WTC11 (cell line): ENCODE data around the gene ZNF789. TPM values are rescaled to one million over a fixed set of nuclear protein-coding genes. Genes with fewer than 3 reads are reported as not detected.

Experiments used
- ATAC-seq: fragments of 200-7000 bp; cut with Tn5 transposase; 2 replicates; pipeline ENCODE4 v1.10.0; 2021; ENCODE audit warnings: mild to moderate bottlenecking, moderate library complexity
- CTCF ChIA-PET: fragments of 300-600 bp; sonication (Branson Sonifier 250); formaldehyde crosslinking; loops from one replicate; lab custom pipeline; 2021; ENCODE audit warnings: antibody characterized with exemption; lab: Charles Lee
- POLR2A ChIA-PET: fragments of 350-600 bp; sonication (Branson Sonifier 250); formaldehyde crosslinking; loops from one replicate; lab custom pipeline; 2021; ENCODE audit warnings: antibody characterized with exemption; lab: Charles Lee
- DNase-seq: peaks from one replicate; pipeline ENCODE4 v3.0.0; 2021; ENCODE audit warnings: low spot score
- H3K27ac Mint-ChIP-seq: 2 replicates; pipeline ENCODE4 v1.8.0; 2021; ENCODE audit warnings: mixed read lengths
- H3K27me3 Mint-ChIP-seq: 2 replicates; pipeline ENCODE4 v1.8.0; 2021; ENCODE audit warnings: low read depth, mild to moderate bottlenecking, moderate library complexity, mixed read lengths
- H3K36me3 Mint-ChIP-seq: 2 replicates; pipeline ENCODE4 v1.8.0; 2021; ENCODE audit warnings: mixed read lengths
- H3K4me1 Mint-ChIP-seq: 2 replicates; pipeline ENCODE4 v1.8.0; 2022; ENCODE audit warnings: mixed read lengths
- H3K4me3 Mint-ChIP-seq: 2 replicates; pipeline ENCODE4 v1.8.0; 2021; ENCODE audit warnings: mild to moderate bottlenecking, moderate library complexity, mixed read lengths
- H3K9me3 Mint-ChIP-seq: 2 replicates; pipeline ENCODE4 v1.8.0; 2021; ENCODE audit warnings: mixed read lengths
- CREM ChIP-seq: sonication (generic); formaldehyde crosslinking; IDR thresholded peaks from 2 replicates; pipeline ENCODE4 v1.8.1; 2022; ENCODE audit warnings: mild to moderate bottlenecking, missing genetic modification reagents, moderate library complexity
- ESRRA ChIP-seq: sonication (generic); formaldehyde crosslinking; IDR thresholded peaks from 2 replicates; pipeline ENCODE4 v1.8.1; 2022; ENCODE audit warnings: mild to moderate bottlenecking, missing genetic modification reagents, borderline replicate concordance
- FOXJ3 ChIP-seq: sonication (generic); formaldehyde crosslinking; IDR thresholded peaks from 2 replicates; pipeline ENCODE4 v1.9.0; 2021; ENCODE audit warnings: missing genetic modification reagents, mild to moderate bottlenecking, borderline replicate concordance
- GRHL2 ChIP-seq: fragments of 250-450 bp; sonication (Bioruptor Pico); IDR thresholded peaks from 2 replicates; pipeline ENCODE4 v1.8.0; 2022; ENCODE audit warnings: mild to moderate bottlenecking, moderate library complexity; ENCODE audit not compliant: insufficient replicate concordance, severe bottlenecking
- HMGA2 ChIP-seq: fragments of 250-450 bp; sonication (Bioruptor Pico); IDR thresholded peaks from 2 replicates; pipeline ENCODE4 v1.4.0; 2021; ENCODE audit warnings: mild to moderate bottlenecking, moderate library complexity
- JAZF1 ChIP-seq: fragments of 250-450 bp; sonication (Bioruptor Pico); IDR thresholded peaks from 2 replicates; pipeline ENCODE4 v1.9.0; 2021; ENCODE audit warnings: moderate library complexity, mild to moderate bottlenecking, inconsistent platforms
- JUN ChIP-seq: sonication (generic); formaldehyde crosslinking; IDR thresholded peaks from 2 replicates; pipeline ENCODE4 v1.8.0; 2023; ENCODE audit warnings: mild to moderate bottlenecking, missing genetic modification reagents
- NR1H2 ChIP-seq: sonication (generic); formaldehyde crosslinking; IDR thresholded peaks from 2 replicates; pipeline ENCODE4 v1.9.0; 2021; ENCODE audit warnings: mild to moderate bottlenecking, moderate library complexity, missing genetic modification reagents
- PRRX2 ChIP-seq: fragments of 250-450 bp; sonication (Bioruptor Pico); IDR thresholded peaks from 2 replicates; pipeline ENCODE4 v1.8.0; 2021; ENCODE audit warnings: mild to moderate bottlenecking
- RORB ChIP-seq: fragments of 250-450 bp; sonication (Bioruptor Pico); IDR thresholded peaks from 2 replicates; pipeline ENCODE4 v1.9.0; 2021; ENCODE audit warnings: mild to moderate bottlenecking
- TEAD4 ChIP-seq: sonication (generic); formaldehyde crosslinking; IDR thresholded peaks from 2 replicates; pipeline ENCODE4 v1.8.0; 2022; ENCODE audit warnings: mild to moderate bottlenecking, missing genetic modification reagents
- USF2 ChIP-seq: sonication (generic); formaldehyde crosslinking; IDR thresholded peaks from 2 replicates; pipeline ENCODE4 v1.8.1; 2023; ENCODE audit warnings: mild to moderate bottlenecking, missing genetic modification reagents, moderate library complexity
- ZBTB21 ChIP-seq: sonication (generic); formaldehyde crosslinking; IDR thresholded peaks from 2 replicates; pipeline ENCODE4 v1.8.1; 2023; ENCODE audit warnings: mild to moderate bottlenecking, missing genetic modification reagents, borderline replicate concordance
- ZNF219 ChIP-seq: sonication (generic); formaldehyde crosslinking; IDR thresholded peaks from 2 replicates; pipeline ENCODE4 v1.8.0; 2023; ENCODE audit warnings: missing genetic modification reagents, mild to moderate bottlenecking, borderline replicate concordance
- ZNF416 ChIP-seq: fragments of 250-450 bp; sonication (Bioruptor Pico); IDR thresholded peaks from 2 replicates; pipeline ENCODE4 v1.9.0; 2021; ENCODE audit warnings: mild to moderate bottlenecking, inconsistent platforms
- total RNA-seq: library from RNA; stranded (reverse); gene quantifications from 3 replicates; pipeline ENCODE4 v1.2.3, GENCODE V29; 2021
- TF ChIP-seq, protein P1 (sequence below): sonication (generic); formaldehyde crosslinking; IDR thresholded peaks from 2 replicates; pipeline ENCODE4 v1.8.1; 2022; ENCODE audit warnings: low read depth, mild to moderate bottlenecking, moderate library complexity, missing genetic modification reagents, borderline replicate concordance
- TF ChIP-seq, protein P2 (sequence below): fragments of 250-450 bp; sonication (Bioruptor Pico); IDR thresholded peaks from 2 replicates; pipeline ENCODE4 v1.9.0; 2021; ENCODE audit warnings: mild to moderate bottlenecking
- TF ChIP-seq, protein P3 (sequence below): sonication (generic); formaldehyde crosslinking; IDR thresholded peaks from 2 replicates; pipeline ENCODE4 v1.8.0; 2023; ENCODE audit warnings: missing genetic modification reagents

The ZNF789 gene
- total RNA-seq, 1 experiment from 2014 or later = 14.0 TPM

DNA sequence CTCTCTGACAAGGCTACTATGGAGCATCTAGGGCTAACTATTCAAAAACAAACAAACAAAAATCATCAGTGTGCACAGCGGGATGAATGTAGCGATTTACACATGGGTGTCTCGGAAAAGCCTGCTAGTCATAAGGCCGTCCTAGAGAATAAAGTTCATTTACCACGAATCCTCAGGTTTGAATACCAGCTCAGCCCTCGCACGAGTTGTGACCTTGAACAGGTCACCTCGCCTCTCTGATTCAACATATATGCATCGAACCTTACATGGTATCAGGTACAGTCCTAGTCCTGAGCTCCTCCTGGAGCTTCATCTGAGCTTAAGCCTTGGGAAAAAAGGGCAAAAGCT, 7.3 kb upstream of the ZNF789 start (continued):
- TF ChIP-seq JAZF1 (CRISPR knock-in tag) (no peak), JUN (no peak), CREM (CRISPR knock-in tag) (no peak), FOXJ3 (no peak), RORB (CRISPR knock-in tag) (no peak), ZBTB21 (CRISPR knock-in tag) (no peak)
- TF ChIP-seq, protein P1, sequence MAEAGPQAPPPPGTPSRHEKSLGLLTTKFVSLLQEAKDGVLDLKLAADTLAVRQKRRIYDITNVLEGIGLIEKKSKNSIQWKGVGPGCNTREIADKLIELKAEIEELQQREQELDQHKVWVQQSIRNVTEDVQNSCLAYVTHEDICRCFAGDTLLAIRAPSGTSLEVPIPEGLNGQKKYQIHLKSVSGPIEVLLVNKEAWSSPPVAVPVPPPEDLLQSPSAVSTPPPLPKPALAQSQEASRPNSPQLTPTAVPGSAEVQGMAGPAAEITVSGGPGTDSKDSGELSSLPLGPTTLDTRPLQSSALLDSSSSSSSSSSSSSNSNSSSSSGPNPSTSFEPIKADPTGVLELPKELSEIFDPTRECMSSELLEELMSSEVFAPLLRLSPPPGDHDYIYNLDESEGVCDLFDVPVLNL (CRISPR knock-in tag) = no peak
- TF ChIP-seq, protein P2, sequence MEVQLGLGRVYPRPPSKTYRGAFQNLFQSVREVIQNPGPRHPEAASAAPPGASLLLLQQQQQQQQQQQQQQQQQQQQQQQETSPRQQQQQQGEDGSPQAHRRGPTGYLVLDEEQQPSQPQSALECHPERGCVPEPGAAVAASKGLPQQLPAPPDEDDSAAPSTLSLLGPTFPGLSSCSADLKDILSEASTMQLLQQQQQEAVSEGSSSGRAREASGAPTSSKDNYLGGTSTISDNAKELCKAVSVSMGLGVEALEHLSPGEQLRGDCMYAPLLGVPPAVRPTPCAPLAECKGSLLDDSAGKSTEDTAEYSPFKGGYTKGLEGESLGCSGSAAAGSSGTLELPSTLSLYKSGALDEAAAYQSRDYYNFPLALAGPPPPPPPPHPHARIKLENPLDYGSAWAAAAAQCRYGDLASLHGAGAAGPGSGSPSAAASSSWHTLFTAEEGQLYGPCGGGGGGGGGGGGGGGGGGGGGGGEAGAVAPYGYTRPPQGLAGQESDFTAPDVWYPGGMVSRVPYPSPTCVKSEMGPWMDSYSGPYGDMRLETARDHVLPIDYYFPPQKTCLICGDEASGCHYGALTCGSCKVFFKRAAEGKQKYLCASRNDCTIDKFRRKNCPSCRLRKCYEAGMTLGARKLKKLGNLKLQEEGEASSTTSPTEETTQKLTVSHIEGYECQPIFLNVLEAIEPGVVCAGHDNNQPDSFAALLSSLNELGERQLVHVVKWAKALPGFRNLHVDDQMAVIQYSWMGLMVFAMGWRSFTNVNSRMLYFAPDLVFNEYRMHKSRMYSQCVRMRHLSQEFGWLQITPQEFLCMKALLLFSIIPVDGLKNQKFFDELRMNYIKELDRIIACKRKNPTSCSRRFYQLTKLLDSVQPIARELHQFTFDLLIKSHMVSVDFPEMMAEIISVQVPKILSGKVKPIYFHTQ (CRISPR knock-in tag) = no peak

DNA sequence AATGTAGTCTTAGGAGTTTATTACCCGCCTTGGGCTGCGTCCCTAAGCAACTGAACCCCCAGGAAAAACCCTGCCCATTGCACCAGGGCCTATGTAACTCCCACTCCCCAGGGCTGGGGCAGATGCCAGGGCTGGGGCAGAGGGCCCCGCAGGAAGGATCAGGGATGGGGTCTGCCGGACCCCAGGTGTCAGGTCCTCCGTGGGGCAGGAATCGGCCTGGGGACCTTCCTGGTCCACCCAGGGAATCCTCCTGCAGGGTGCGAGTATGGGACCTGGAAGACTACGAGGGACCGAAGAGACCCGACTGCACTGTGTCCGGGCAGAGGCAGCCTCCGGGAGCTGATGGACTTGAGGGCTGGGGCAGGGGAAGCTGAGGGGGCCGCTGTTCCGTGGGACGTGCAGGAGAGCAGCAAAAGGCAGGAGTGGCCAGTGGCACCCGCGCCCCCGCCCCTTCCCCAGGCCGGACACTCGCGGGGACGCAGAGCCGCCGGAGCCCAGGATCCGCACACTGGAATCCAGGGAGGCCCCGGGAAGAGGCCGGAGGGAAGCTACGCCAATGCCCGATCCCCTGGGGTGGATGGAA, 4.3 kb upstream of the ZNF789 start:
- Mint-ChIP-seq H3K27ac (no peak overlapping the region), H3K27me3 (peaks cover 5% of the 10 kb centered on the region; the same call in 1 of the 2 replicates), H3K4me3 (no peak overlapping the region), H3K36me3 (peaks cover 10% of the 10 kb centered on the region), H3K4me1 (peaks cover 24% of the 10 kb centered on the region), H3K9me3 (peaks cover 3% of the 10 kb centered on the region; the same call in 1 of the 2 replicates)
- TF ChIP-seq TEAD4 (CRISPR knock-in tag) (no peak), ZNF219 (CRISPR knock-in tag) (no peak), NR1H2 (CRISPR knock-in tag) (no peak), GRHL2 (CRISPR knock-in tag) (no peak), ESRRA (CRISPR knock-in tag) (no peak), PRRX2 (CRISPR knock-in tag) (no peak), HMGA2 (CRISPR knock-in tag) (no peak), USF2 (CRISPR knock-in tag) (no peak)
- TF ChIP-seq, protein P3, sequence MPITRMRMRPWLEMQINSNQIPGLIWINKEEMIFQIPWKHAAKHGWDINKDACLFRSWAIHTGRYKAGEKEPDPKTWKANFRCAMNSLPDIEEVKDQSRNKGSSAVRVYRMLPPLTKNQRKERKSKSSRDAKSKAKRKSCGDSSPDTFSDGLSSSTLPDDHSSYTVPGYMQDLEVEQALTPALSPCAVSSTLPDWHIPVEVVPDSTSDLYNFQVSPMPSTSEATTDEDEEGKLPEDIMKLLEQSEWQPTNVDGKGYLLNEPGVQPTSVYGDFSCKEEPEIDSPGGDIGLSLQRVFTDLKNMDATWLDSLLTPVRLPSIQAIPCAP (CRISPR knock-in tag) = no peak
- DNase-seq (no peak), ATAC-seq (no peak)
- POLR2A ChIA-PET = interaction anchor here (1.2 kb wide), 1 partner anchor 336 kb away, joined by 3 read pairs; no protein-coding TSS in a partner anchor
- CTCF ChIA-PET = interaction anchor here (0.6 to 1.3 kb wide), 3 partner anchors 9 to 55 kb away, joined by 3 to 4 read pairs (median 3); no protein-coding TSS in a partner anchor

- ChIA-PET POLR2A (interaction anchor here (1.2 kb wide), 1 partner anchor 337 kb away, joined by 3 read pairs; no protein-coding TSS in a partner anchor), CTCF (interaction anchor here (0.6 to 1.3 kb wide), 2 partner anchors 11 to 23 kb away, joined by 3 to 4 read pairs; no protein-coding TSS in a partner anchor)
- Mint-ChIP-seq H3K36me3 (peaks cover 5% of the 10 kb centered on the region), H3K4me1 (peaks cover 22% of the 10 kb centered on the region), H3K27ac (peak overlapping the region; percentile 82), H3K9me3 (no peaks in the 10 kb centered on the region), H3K27me3 (peaks cover 5% of the 10 kb centered on the region; the same call in 1 of the 2 replicates), H3K4me3 (peak overlapping the region; percentile 60)
- peak; percentile 2; the same call in 1 of the 2 replicates for ATAC-seq
- peak; percentile 25 for DNase-seq
- TF ChIP-seq ZNF416 (CRISPR knock-in tag) = no peak
Measured at GRCh38 chr7:99469381-99470065, 3.2 kb upstream of the ZNF789 start.
